ENCODE results near the gene SDR42E2. TPM values are rescaled to one million over a fixed set of nuclear protein-coding genes. Genes with fewer than 3 reads are reported as not detected.
"Not testable (repeated sequence)": the region's sequence is repeated elsewhere in the genome, so short reads cannot be mapped to it uniquely, and the experiment has no call there.

Gene SDR42E2
- total RNA-seq, 1 donor from 2014 or later, result not detected

GRCh38 chr16:22195695-22196558 is 33.6 kb downstream of the SDR42E2 start:
- H3K9ac ChIP-seq (ENCODE audit: low read depth in 1 of 3, low read length in 3 of 3), result peak overlapping the region; percentile 55 to 85 (median 79)

GRCh38 chr16:22196559-22197168 is 34.4 kb downstream of the SDR42E2 start:
- not testable (repeated sequence) for H3K27ac ChIP-seq (ENCODE audit: low read depth, low read length); H3K36me3 ChIP-seq (ENCODE audit: control insufficient read depth in 3 of 3, insufficient read depth in 3 of 3, low read length in 3 of 3); H3K9me3 ChIP-seq (ENCODE audit: control insufficient read depth in 3 of 3, low read length in 3 of 3); H3K27me3 ChIP-seq (ENCODE audit: control insufficient read depth in 3 of 3, insufficient read depth in 3 of 3, low read length in 3 of 3); H3K9ac ChIP-seq (ENCODE audit: low read depth in 1 of 3, low read length in 3 of 3)
- H3K4me3 ChIP-seq (ENCODE audit: low read length in 3 of 3), result peak overlapping the region in 1 of 3 donors; percentile 61
- H3K4me1 ChIP-seq (ENCODE audit: control insufficient read depth in 3 of 3, insufficient read depth in 3 of 3, low read length in 3 of 3), result peaks cover 17 to 23% (median 20%) of the 10 kb centered on the region in 3 donors

More at GRCh38 chr16:22195695-22196558, 33.6 kb downstream of the SDR42E2 start:
- no peaks in the 10 kb centered on the region for H3K9me3 ChIP-seq (ENCODE audit: control insufficient read depth in 3 of 3, low read length in 3 of 3)
- H3K4me1 ChIP-seq (ENCODE audit: control insufficient read depth in 3 of 3, insufficient read depth in 3 of 3, low read length in 3 of 3), result peaks cover 17 to 26% (median 21%) of the 10 kb centered on the region in 3 donors
- no peaks in the 10 kb centered on the region for H3K27me3 ChIP-seq (ENCODE audit: control insufficient read depth in 3 of 3, insufficient read depth in 3 of 3, low read length in 3 of 3)
- peak overlapping the region; percentile 61 to 93 (median 84) for H3K4me3 ChIP-seq (ENCODE audit: low read length in 3 of 3)
- H3K36me3 ChIP-seq (ENCODE audit: control insufficient read depth in 3 of 3, insufficient read depth in 3 of 3, low read length in 3 of 3), result no peaks in the 10 kb centered on the region
- H3K27ac ChIP-seq (ENCODE audit: low read depth, low read length), result peak overlapping the region; percentile 38

DNA sequence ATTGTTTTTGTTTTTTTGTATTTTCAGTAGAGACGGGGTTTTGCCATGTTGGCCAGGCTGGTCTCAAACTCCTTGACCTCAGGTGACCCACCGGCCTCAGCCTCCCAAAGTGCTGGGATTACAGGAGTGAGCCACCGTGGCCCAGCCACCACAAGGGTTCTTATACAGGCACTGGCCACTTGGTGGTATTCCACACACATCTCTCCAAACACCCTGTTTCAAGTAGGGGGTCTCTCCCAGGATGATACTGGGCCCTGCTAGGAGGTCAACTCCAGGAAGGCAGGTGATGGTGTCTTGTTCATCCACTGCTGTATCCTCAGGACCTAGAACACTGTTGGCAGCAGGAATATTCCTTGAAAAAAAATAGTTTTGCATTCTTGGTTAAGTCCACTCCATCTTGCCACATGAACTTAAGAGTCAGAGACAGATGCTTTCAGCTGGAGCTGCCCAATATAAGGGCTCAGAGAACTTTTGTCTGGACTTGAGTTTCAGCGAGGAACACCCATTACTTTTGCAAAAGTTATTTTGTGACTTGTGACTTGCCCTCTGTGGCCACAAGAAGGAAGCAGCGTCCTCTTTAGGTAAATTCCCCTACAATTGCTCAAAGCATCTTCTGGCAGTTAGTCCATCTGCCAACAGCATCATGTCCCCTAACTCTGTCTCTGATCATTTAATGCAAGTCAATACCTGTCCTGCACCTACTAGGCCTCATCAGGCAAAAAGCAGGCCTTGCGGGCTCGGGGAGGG is 36.4 kb downstream of the SDR42E2 start:
- no peak overlapping the region for H3K4me3 ChIP-seq (ENCODE audit: low read length in 3 of 3)
- H3K27ac ChIP-seq (ENCODE audit: low read depth, low read length), result peak overlapping the region; percentile 45
- H3K9me3 ChIP-seq (ENCODE audit: control insufficient read depth in 3 of 3, low read length in 3 of 3), result no peaks in the 10 kb centered on the region
- H3K4me1 ChIP-seq (ENCODE audit: control insufficient read depth in 3 of 3, insufficient read depth in 3 of 3, low read length in 3 of 3), result peaks cover 8 to 10% (median 9%) of the 10 kb centered on the region in 3 donors
- H3K9ac ChIP-seq (ENCODE audit: low read depth in 1 of 3, low read length in 3 of 3), result peak overlapping the region in 1 of 3 donors; percentile 33
- H3K36me3 ChIP-seq (ENCODE audit: control insufficient read depth in 3 of 3, insufficient read depth in 3 of 3, low read length in 3 of 3), result no peaks in the 10 kb centered on the region
- H3K27me3 ChIP-seq (ENCODE audit: control insufficient read depth in 3 of 3, insufficient read depth in 3 of 3, low read length in 3 of 3), result no peaks in the 10 kb centered on the region

DNA sequence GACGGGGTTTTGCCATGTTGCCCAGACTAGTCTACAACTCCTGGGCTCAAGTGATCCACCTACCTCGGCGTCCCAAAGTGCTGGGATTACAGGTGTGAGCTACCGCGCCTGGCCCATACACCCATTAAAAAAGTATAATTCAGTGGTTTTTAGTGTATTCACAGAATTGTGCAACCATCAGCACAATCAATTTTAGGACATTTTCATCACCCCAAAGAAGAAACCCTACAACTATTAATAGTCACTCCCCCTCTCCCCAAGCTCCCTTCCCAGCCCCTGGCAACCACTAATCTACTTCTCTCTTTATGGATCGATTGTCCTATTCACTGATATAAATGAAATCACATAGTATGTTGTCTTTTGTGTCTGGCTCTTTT is 39.9 kb downstream of the SDR42E2 start:
- Histone ChIP-seq H3K4me1 (ENCODE audit: control insufficient read depth in 3 of 3, insufficient read depth in 3 of 3, low read length in 3 of 3) (peaks cover 10 to 12% (median 12%) of the 10 kb centered on the region in 3 donors), H3K27ac (ENCODE audit: low read depth, low read length) (no peak overlapping the region), H3K4me3 (ENCODE audit: low read length in 3 of 3) (no peak overlapping the region), H3K36me3 (ENCODE audit: control insufficient read depth in 3 of 3, insufficient read depth in 3 of 3, low read length in 3 of 3) (no peaks in the 10 kb centered on the region), H3K9ac (ENCODE audit: low read depth in 1 of 3, low read length in 3 of 3) (no peak overlapping the region), H3K27me3 (ENCODE audit: control insufficient read depth in 3 of 3, insufficient read depth in 3 of 3, low read length in 3 of 3) (no peaks in the 10 kb centered on the region), H3K9me3 (ENCODE audit: control insufficient read depth in 3 of 3, low read length in 3 of 3) (no peaks in the 10 kb centered on the region)

- no peak overlapping the region for H3K9ac ChIP-seq (ENCODE audit: low read depth in 1 of 3, low read length in 3 of 3)
- no peaks in the 10 kb centered on the region for H3K27me3 ChIP-seq (ENCODE audit: control insufficient read depth in 3 of 3, insufficient read depth in 3 of 3, low read length in 3 of 3)
- H3K4me1 ChIP-seq (ENCODE audit: control insufficient read depth in 3 of 3, insufficient read depth in 3 of 3, low read length in 3 of 3), result peaks cover 18 to 21% (median 20%) of the 10 kb centered on the region in 3 donors
- no peaks in the 10 kb centered on the region for H3K9me3 ChIP-seq (ENCODE audit: control insufficient read depth in 3 of 3, low read length in 3 of 3)
- no peaks in the 10 kb centered on the region for H3K36me3 ChIP-seq (ENCODE audit: control insufficient read depth in 3 of 3, insufficient read depth in 3 of 3, low read length in 3 of 3)
- no peak overlapping the region for H3K4me3 ChIP-seq (ENCODE audit: low read length in 3 of 3)
- no peak overlapping the region for H3K27ac ChIP-seq (ENCODE audit: low read depth, low read length)
Observed at GRCh38 chr16:22203091-22203490, 40.8 kb downstream of the SDR42E2 start.

DNA sequence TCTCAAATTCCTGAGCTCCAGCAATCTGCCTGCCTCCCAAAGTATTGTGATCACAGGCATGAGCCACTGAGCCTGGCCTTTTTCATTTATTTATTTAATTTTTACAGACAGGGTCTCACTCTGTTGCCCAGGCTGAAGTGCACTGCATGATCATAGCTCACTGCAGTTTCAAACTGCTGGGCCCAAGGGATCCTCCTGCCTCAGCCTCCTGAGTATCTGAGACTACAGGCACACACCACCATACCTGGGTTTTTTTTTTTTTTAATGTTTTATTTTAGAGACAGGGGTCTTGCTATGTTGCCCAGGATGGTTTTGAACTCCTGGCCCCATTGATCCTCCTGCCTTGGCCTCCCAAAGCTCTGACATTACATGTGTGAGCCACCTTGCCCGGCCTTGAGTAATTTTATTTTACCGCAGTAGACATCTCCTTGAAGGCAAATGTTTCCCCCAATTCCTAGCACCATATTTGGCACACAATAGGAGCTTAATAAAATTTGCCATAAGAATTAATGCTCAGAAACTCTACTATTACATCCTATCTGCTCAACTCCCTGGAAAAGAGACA is 41.9 kb downstream of the SDR42E2 start:
- Histone ChIP-seq H3K36me3 (ENCODE audit: control insufficient read depth in 3 of 3, insufficient read depth in 3 of 3, low read length in 3 of 3) (no peaks in the 10 kb centered on the region), H3K27me3 (ENCODE audit: control insufficient read depth in 3 of 3, insufficient read depth in 3 of 3, low read length in 3 of 3) (no peaks in the 10 kb centered on the region), H3K4me1 (ENCODE audit: control insufficient read depth in 3 of 3, insufficient read depth in 3 of 3, low read length in 3 of 3) (peaks cover 25 to 29% (median 25%) of the 10 kb centered on the region in 3 donors), H3K9me3 (ENCODE audit: control insufficient read depth in 3 of 3, low read length in 3 of 3) (no peaks in the 10 kb centered on the region), H3K4me3 (ENCODE audit: low read length in 3 of 3) (no peak overlapping the region), H3K27ac (ENCODE audit: low read depth, low read length) (no peak overlapping the region), H3K9ac (ENCODE audit: low read depth in 1 of 3, low read length in 3 of 3) (no peak overlapping the region)

- Histone ChIP-seq H3K4me3 (ENCODE audit: low read length in 3 of 3) (peak overlapping the region; percentile 72 to 93 (median 93)), H3K9ac (ENCODE audit: low read depth in 1 of 3, low read length in 3 of 3) (peak overlapping the region; percentile 71 to 93 (median 74)), H3K4me1 (ENCODE audit: control insufficient read depth in 3 of 3, insufficient read depth in 3 of 3, low read length in 3 of 3) (peaks cover 37 to 40% (median 37%) of the 10 kb centered on the region in 3 donors), H3K27ac (ENCODE audit: low read depth, low read length) (peak overlapping the region; percentile 87), H3K27me3 (ENCODE audit: control insufficient read depth in 3 of 3, insufficient read depth in 3 of 3, low read length in 3 of 3) (no peaks in the 10 kb centered on the region), H3K9me3 (ENCODE audit: control insufficient read depth in 3 of 3, low read length in 3 of 3) (peaks cover 0 to 2% (median 0%) of the 10 kb centered on the region in 3 donors), H3K36me3 (ENCODE audit: control insufficient read depth in 3 of 3, insufficient read depth in 3 of 3, low read length in 3 of 3) (peaks cover 0 to under 1% (median 0%) of the 10 kb centered on the region in 3 donors)
Observed at GRCh38 chr16:22205577-22206012, 43.3 kb downstream of the SDR42E2 start.

DNA sequence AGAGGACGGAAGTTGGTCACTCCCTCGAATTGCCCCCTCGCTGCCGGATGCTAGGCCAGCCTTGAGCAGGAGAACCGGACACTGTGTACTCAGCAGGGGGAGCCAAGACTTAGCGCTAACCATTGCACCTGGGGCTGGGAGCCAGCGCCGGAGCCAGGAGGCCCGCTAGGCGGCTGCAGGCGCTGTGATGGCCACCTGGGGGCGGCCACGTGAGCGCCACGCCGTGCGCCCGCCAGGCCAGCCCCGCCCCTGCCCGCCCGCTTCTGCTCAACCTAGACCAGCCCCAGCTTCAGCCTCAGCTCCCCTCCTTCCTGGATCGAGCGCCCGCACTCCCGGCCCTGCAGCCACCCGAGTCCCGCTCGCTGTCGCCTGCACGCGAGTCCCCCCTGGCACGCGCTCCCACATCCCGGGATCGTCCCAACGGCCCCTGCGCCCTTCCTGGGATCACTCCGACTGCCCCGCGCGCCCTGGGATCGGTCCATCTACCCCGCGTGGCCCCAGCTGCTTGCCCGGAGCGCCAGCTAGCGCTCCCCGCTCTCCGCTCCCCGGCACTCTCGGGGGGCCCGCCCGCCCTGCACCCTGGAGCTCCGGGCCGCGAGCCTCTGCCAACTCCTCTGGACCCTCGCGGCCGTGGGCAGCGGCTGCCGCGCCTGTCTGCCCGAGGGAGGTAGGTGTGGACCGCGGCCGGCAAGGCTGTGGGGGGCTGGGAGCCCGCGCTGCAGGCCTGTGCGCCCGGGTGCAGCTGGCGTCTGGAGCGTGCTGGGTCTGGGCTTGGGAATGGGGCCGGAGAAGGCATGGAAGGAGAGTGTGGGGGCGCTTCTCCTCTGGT is 43.9 kb downstream of the SDR42E2 start, which contains the start of gene EEF2K:
TSS of gene EEF2K (plus strand) at position 266 of the 829 bp plus-strand sequence. CDS start 19,452 bp downstream, outside the sequence.
- Histone ChIP-seq H3K9ac (ENCODE audit: low read depth in 1 of 3, low read length in 3 of 3) (peak within 1 kb of the TSS; percentile 82 to 93 (median 89)), H3K4me3 (ENCODE audit: low read length in 3 of 3) (peak within 1 kb of the TSS; percentile 93), H3K36me3 (ENCODE audit: control insufficient read depth in 3 of 3, insufficient read depth in 3 of 3, low read length in 3 of 3) (peaks cover 0 to 4% (median 0%) of the 10 kb centered on the region in 3 donors), H3K4me1 (ENCODE audit: control insufficient read depth in 3 of 3, insufficient read depth in 3 of 3, low read length in 3 of 3) (peaks cover 42 to 46% (median 43%) of the 10 kb centered on the region in 3 donors), H3K27me3 (ENCODE audit: control insufficient read depth in 3 of 3, insufficient read depth in 3 of 3, low read length in 3 of 3) (no peaks in the 10 kb centered on the region), H3K9me3 (ENCODE audit: control insufficient read depth in 3 of 3, low read length in 3 of 3) (peaks cover 0 to 4% (median 2%) of the 10 kb centered on the region in 3 donors), H3K27ac (ENCODE audit: low read depth, low read length) (peak within 1 kb of the TSS; percentile 87)
